Subcutaneous adipose tissue (tissue), 4 donors: Measurements from ENCODE around the gene TRPV4. TPM values are rescaled to one million over a fixed set of nuclear protein-coding genes. Genes with fewer than 3 reads are reported as not detected.

ENCODE experiments used
- CTCF ChIP-seq: fragments of 450-650 bp; IDR thresholded peaks from one replicate; pipeline ENCODE4 v1.5.1; 2016; ENCODE audit warnings: low read depth, mild to moderate bottlenecking, control low read depth, antibody characterized with exemption, moderate library complexity
- total RNA-seq, 4 donors: library from RNA; depleted of rRNA; stranded (reverse); fragments of >200 nt; gene quantifications; one replicate each; pipeline ENCODE4 v1.1.0, GENCODE V29; 2016

TRPV4 gene
- total RNA-seq, 4 donors from 2014 or later: 0.88 to 1.7 (median 1.2) TPM

GRCh38 chr12:109753959-109754358 is 79.2 kb downstream of the TRPV4 start:
- no peak for TF ChIP-seq CTCF

GRCh38 chr12:109753054-109753401 is 80.2 kb downstream of the TRPV4 start:
- no peak for TF ChIP-seq CTCF

- no peak for TF ChIP-seq CTCF
Observed at GRCh38 chr12:109752117-109753053, 80.8 kb downstream of the TRPV4 start.

GRCh38 chr12:109744986-109745942 is 87.9 kb downstream of the TRPV4 start:
- no peak for TF ChIP-seq CTCF

GRCh38 chr12:109744026-109744425 is 89.2 kb downstream of the TRPV4 start:
- TF ChIP-seq CTCF: no peak

GRCh38 chr12:109743076-109743910 is 89.9 kb downstream of the TRPV4 start:
- no peak for TF ChIP-seq CTCF
